M059J (cell line): ENCODE results near the gene GPRIN3. TPM values are rescaled to one million over a fixed set of nuclear protein-coding genes. Genes with fewer than 3 reads are reported as not detected.

ENCODE experiments used
- DNase-seq: peaks from one replicate; pipeline ENCODE4 v3.0.0-alpha.2; 2012; ENCODE audit warnings: low read depth
- total RNA-seq: library from RNA; depleted of rRNA; stranded (reverse); fragments of >200 nt; shearing (Covaris generic); gene quantifications from 2 replicates; pipeline ENCODE4 v1.2.3, GENCODE V29; 2014; rRNA removed

GPRIN3 gene
- total RNA-seq = 0.05 and 0.25 TPM in 2 replicates

GRCh38 chr4:89307446-89308160 is at the start of gene GPRIN3:
Gene GPRIN3, minus strand, starts transcription at chr4:89307800. Its CDS starts 57,690 bp downstream, at chr4:89250110.
- DNase-seq = no peak

GRCh38 chr4:89357340-89357739 is 49.7 kb upstream of the GPRIN3 start:
- peak; percentile 2 for DNase-seq

- DNase-seq = peak; percentile 38
Measured at GRCh38 chr4:89356086-89356485, 48.5 kb upstream of the GPRIN3 start.

GRCh38 chr4:89353514-89353913 is 45.9 kb upstream of the GPRIN3 start:
- DNase-seq = no peak

- DNase-seq = no peak
Measured at GRCh38 chr4:89352541-89352940, 44.9 kb upstream of the GPRIN3 start.

- no peak for DNase-seq
Measured at GRCh38 chr4:89351201-89351600, 43.6 kb upstream of the GPRIN3 start.

GRCh38 chr4:89347363-89348025 is 39.9 kb upstream of the GPRIN3 start:
- peak; percentile 33 for DNase-seq

GRCh38 chr4:89344571-89344970 is 37.0 kb upstream of the GPRIN3 start:
- DNase-seq = no peak

GRCh38 chr4:89338206-89338605 is 30.6 kb upstream of the GPRIN3 start:
- DNase-seq = no peak

- DNase-seq = no peak
Measured at GRCh38 chr4:89337681-89338080, 30.1 kb upstream of the GPRIN3 start.

- DNase-seq = no peak
Measured at GRCh38 chr4:89336818-89337420, 29.3 kb upstream of the GPRIN3 start.

- no peak for DNase-seq
Measured at GRCh38 chr4:89334830-89335229, 27.2 kb upstream of the GPRIN3 start.

GRCh38 chr4:89334311-89334710 is 26.7 kb upstream of the GPRIN3 start:
- no peak for DNase-seq

GRCh38 chr4:89331686-89332544 is 24.3 kb upstream of the GPRIN3 start:
- no peak for DNase-seq

- DNase-seq = no peak
Measured at GRCh38 chr4:89331197-89331596, 23.6 kb upstream of the GPRIN3 start.

GRCh38 chr4:89329280-89329679 is 21.7 kb upstream of the GPRIN3 start:
- no peak for DNase-seq

- no peak for DNase-seq
Measured at GRCh38 chr4:89324671-89325070, 17.1 kb upstream of the GPRIN3 start.

- no peak for DNase-seq
Measured at GRCh38 chr4:89322671-89323070, 15.1 kb upstream of the GPRIN3 start.

- DNase-seq = no peak
Measured at GRCh38 chr4:89319756-89320155, 12.2 kb upstream of the GPRIN3 start.

- peak; percentile 58 for DNase-seq
Measured at GRCh38 chr4:89316931-89317366, 9.3 kb upstream of the GPRIN3 start.

GRCh38 chr4:89316211-89316610 is 8.6 kb upstream of the GPRIN3 start:
- DNase-seq = no peak

- no peak for DNase-seq
Measured at GRCh38 chr4:89314291-89314690, 6.7 kb upstream of the GPRIN3 start.
